PC-3 (cell line): ENCODE measurements around the gene ATF7. TPM values are rescaled to one million over a fixed set of nuclear protein-coding genes. Genes with fewer than 3 reads are reported as not detected.

Source experiments
- ATAC-seq: fragments of 200-7000 bp; cut with Tn5 transposase; 2 replicates; pipeline ENCODE4 v1.9.1; 2020; ENCODE audit warnings: mild to moderate bottlenecking, moderate library complexity
- BruUV-seq: library from RNA; stranded (reverse); fragments of 400-500 nt; replicated peaks from 2 replicates; lab custom pipeline; 2021; lab: Mats Ljungman, UMichigan
- CTCF ChIA-PET: fragments of 300-600 bp; sonication (Branson Sonifier 250); formaldehyde crosslinking; loops from one replicate; lab custom pipeline; 2022; ENCODE audit warnings: antibody characterized with exemption; lab: Charles Lee
- POLR2A ChIA-PET: fragments of 300-600 bp; sonication (Branson Sonifier 250); formaldehyde crosslinking; loops from one replicate; lab custom pipeline; 2022; ENCODE audit warnings: antibody characterized with exemption; ENCODE audit not compliant: unreplicated experiment; lab: Charles Lee
- DNase-seq: peaks from one replicate; pipeline ENCODE4 v3.0.0-alpha.2; 2015
- H2AFZ ChIP-seq: fragments of 300-600 bp; sonication (generic); 2 replicates; pipeline ENCODE4 v1.6.0; 2016; ENCODE audit warnings: antibody characterized with exemption, low read length
- H3F3A ChIP-seq: fragments of 300-600 bp; sonication (generic); one replicate; pipeline ENCODE4 v1.6.0; 2017; ENCODE audit warnings: antibody characterized with exemption, low read length, control low read depth, mild to moderate bottlenecking; ENCODE audit not compliant: unreplicated experiment
- H3K27ac ChIP-seq: fragments of 300-600 bp; sonication (generic); 2 replicates; pipeline ENCODE4 v1.5.1; 2016; ENCODE audit warnings: mild to moderate bottlenecking, low read length
- H3K27me3 ChIP-seq: fragments of 300-600 bp; sonication (generic); 2 replicates; pipeline ENCODE4 v1.6.1; 2016; ENCODE audit warnings: low read length, mixed read lengths
- H3K36me3 ChIP-seq: fragments of 300-600 bp; sonication (generic); 2 replicates; pipeline ENCODE4 v1.6.1; 2016; ENCODE audit warnings: low read depth, mixed run types, low read length, mixed read lengths
- H3K4me1 ChIP-seq: fragments of 300-600 bp; sonication (generic); 2 replicates; pipeline ENCODE4 v1.5.1; 2016; ENCODE audit warnings: low read length; ENCODE audit not compliant: insufficient read depth
- H3K4me2 ChIP-seq: fragments of 300-600 bp; sonication (generic); 2 replicates; pipeline ENCODE4 v1.6.0; 2016; ENCODE audit warnings: low read length
- H3K4me3 ChIP-seq: fragments of 300-600 bp; sonication (generic); 2 replicates; pipeline ENCODE4 v1.5.1; 2016; ENCODE audit warnings: mild to moderate bottlenecking, low read length, mixed read lengths
- H3K79me2 ChIP-seq: fragments of 300-600 bp; sonication (generic); 2 replicates; pipeline ENCODE4 v1.6.1; 2017; ENCODE audit warnings: low read length, mixed read lengths
- H3K9ac ChIP-seq: fragments of 300-600 bp; sonication (generic); 2 replicates; pipeline ENCODE4 v1.6.0; 2016; ENCODE audit warnings: mild to moderate bottlenecking, low read length
- H3K9me2 ChIP-seq: fragments of 300-600 bp; sonication (generic); replicated peaks from 2 replicates; pipeline ENCODE4 v1.6.1; 2016; ENCODE audit warnings: mixed run types, low read length, mixed read lengths
- H3K9me3 ChIP-seq: fragments of 300-600 bp; sonication (generic); 2 replicates; pipeline ENCODE4 v1.6.1; 2016; ENCODE audit warnings: low read length, mixed read lengths
- H4K20me1 ChIP-seq: fragments of 300-600 bp; sonication (generic); 2 replicates; pipeline ENCODE4 v1.6.1; 2016; ENCODE audit warnings: low read length, mixed read lengths
- CTCF ChIP-seq: fragments of 300-600 bp; sonication (generic); conservative IDR thresholded peaks from 2 replicates; pipeline ENCODE4 v1.5.1; 2017; ENCODE audit warnings: antibody characterized with exemption, low read depth, mild to moderate bottlenecking, low read length
- EZH2 ChIP-seq: fragments of 300-600 bp; sonication (generic); IDR thresholded peaks from one replicate; pipeline ENCODE4 v1.6.1; 2017; ENCODE audit warnings: antibody characterized with exemption, mild to moderate bottlenecking, low read length; ENCODE audit not compliant: unreplicated experiment
- EZH2phosphoT487 ChIP-seq: fragments of 300-600 bp; sonication (generic); IDR thresholded peaks from 2 replicates; pipeline ENCODE4 v1.6.1; 2018; ENCODE audit warnings: mild to moderate bottlenecking, antibody characterized with exemption, low read length, borderline replicate concordance
- intact Hi-C: fragments of 100-400 bp; cut with micrococcal nuclease; formaldehyde crosslinking; loops from 2 replicates; pipeline ENCODE4 v1.9.0; 2023
- total RNA-seq: library from RNA; depleted of rRNA; stranded (reverse); fragments of >200 nt; gene quantifications from 2 replicates; pipeline ENCODE4 v1.2.3, GENCODE V29; 2014

ATF7 gene
- total RNA-seq, 1 experiment from 2014 or later, result 7.9 TPM

GRCh38 chr12:53624956-53625355 lies 1.2 kb downstream of the ATF7 start:
- DNase-seq, result no peak
- no peak overlapping the region for H3K27ac ChIP-seq
- TF ChIP-seq EZH2 (no peak), EZH2phosphoT487 (no peak), CTCF (no peak)
- ATAC-seq, result no peak
- no peaks in the 10 kb centered on the region for H4K20me1 ChIP-seq
- no peaks in the 10 kb centered on the region for H3K27me3 ChIP-seq
- peak overlapping the region; percentile 72 for H3K4me3 ChIP-seq
- H3K4me2 ChIP-seq, result peak overlapping the region; percentile 84
- 0 out of 2 replicates have a peak overlapping the region, but pooled peaks have one; percentile 7 for H2AFZ ChIP-seq
- peaks cover 3% of the 10 kb centered on the region; the same call in 1 of the 2 replicates for H3K36me3 ChIP-seq
- H3K79me2 ChIP-seq, result peaks cover 54% of the 10 kb centered on the region
- peaks cover 21% of the 10 kb centered on the region for H3K4me1 ChIP-seq
- no peaks in the 10 kb centered on the region for H3K9me3 ChIP-seq
- H3F3A ChIP-seq, result no peaks in the 10 kb centered on the region
- ChIA-PET POLR2A (interaction anchor here (1.0 to 1.5 kb wide), 2 partner anchors 34 to 50 kb away, joined by 4 to 14 read pairs; no protein-coding TSS in a partner anchor), CTCF (interaction anchor here (0.5 to 1.7 kb wide), 3 partner anchors 50 to 81 kb away, joined by 3 to 4 read pairs (median 3); no protein-coding TSS in a partner anchor)
- H3K9ac ChIP-seq, result peak overlapping the region; percentile 95
- intact Hi-C loops, result loop anchor here (2.0 to 5.0 kb wide), 2 partner anchors 63 to 82 kb away; no protein-coding TSS in a partner anchor
- BruUV-seq, result no TSS peak
- H3K9me2 ChIP-seq, result no peaks in the 10 kb centered on the region

DNA sequence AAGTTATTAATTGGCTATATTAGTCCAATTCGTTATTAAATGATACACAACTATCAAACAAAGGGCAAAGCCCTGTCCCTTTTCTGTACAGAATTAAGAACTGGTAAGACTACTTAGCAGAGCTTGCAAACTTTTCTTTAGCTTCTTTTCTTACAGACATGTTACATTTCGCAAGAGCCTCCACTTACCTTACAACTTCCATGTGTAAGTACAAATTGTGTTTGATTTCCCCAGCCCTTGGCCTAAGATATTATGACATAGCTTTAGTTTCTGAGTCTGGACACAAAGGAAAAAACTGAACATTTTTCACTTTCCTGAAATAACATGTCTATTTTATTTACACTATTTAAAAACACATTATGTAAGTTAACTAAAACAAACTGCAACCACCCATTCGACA lies 1.7 kb downstream of the ATF7 start:
- TF ChIP-seq CTCF, result no peak
- TF ChIP-seq EZH2phosphoT487, result no peak
- no peak for TF ChIP-seq EZH2
- H3K27me3 ChIP-seq, result no peaks in the 10 kb centered on the region
- no peaks in the 10 kb centered on the region for H3K9me3 ChIP-seq
- no peak for DNase-seq
- H3K36me3 ChIP-seq, result peaks cover 3% of the 10 kb centered on the region; the same call in 1 of the 2 replicates
- H3K9me2 ChIP-seq, result no peaks in the 10 kb centered on the region
- H3K4me2 ChIP-seq, result peak overlapping the region; percentile 84
- CTCF ChIA-PET, result interaction anchor here (0.5 to 1.7 kb wide), 6 partner anchors 33 to 571 kb away, joined by 3 to 4 read pairs (median 3); no protein-coding TSS in a partner anchor
- no peak overlapping the region for H2AFZ ChIP-seq
- BruUV-seq, result no TSS peak
- H3K79me2 ChIP-seq, result peaks cover 59% of the 10 kb centered on the region
- no peak overlapping the region for H3K27ac ChIP-seq
- POLR2A ChIA-PET, result interaction anchor here (1.5 kb wide), 1 partner anchor 34 kb away, joined by 14 read pairs; no protein-coding TSS in a partner anchor
- H3K4me3 ChIP-seq, result peak overlapping the region; percentile 72
- peaks cover 21% of the 10 kb centered on the region for H3K4me1 ChIP-seq
- peak overlapping the region; percentile 95 for H3K9ac ChIP-seq
- no peaks in the 10 kb centered on the region for H4K20me1 ChIP-seq
- ATAC-seq, result no peak
- H3F3A ChIP-seq, result no peaks in the 10 kb centered on the region
- intact Hi-C loops, result loop anchor here (2.0 kb wide), 1 partner anchor 82 kb away; no protein-coding TSS in a partner anchor
